HCT116 (cell line): ENCODE measurements around the gene SHROOM3.

Experiments
- POLR2A ChIP-seq: IDR thresholded peaks from 2 replicates; pipeline ENCODE4 v1.7.0; 2011; ENCODE audit warnings: borderline replicate concordance; ENCODE audit not compliant: insufficient read depth, insufficient read length; ENCODE audit errors: extremely low read depth
- RAD21 ChIP-seq: IDR thresholded peaks from 2 replicates; pipeline ENCODE4 v1.6.1; 2012; ENCODE audit warnings: low read depth, mild to moderate bottlenecking
- TF ChIP-seq, protein P1 (sequence below), 3 experiments: fragments of 200-600 bp in 1 of 3; sonication (generic) in 1 of 3; IDR thresholded peaks in 2 of 3; conservative IDR thresholded peaks in 1 of 3; 2 replicates each; pipeline ENCODE4 v1.5.1; 2012 to 2017; ENCODE audit warnings: low read depth in 2 of 3, low read length in 2 of 3, antibody characterized with exemption in 1 of 3, borderline replicate concordance in 1 of 3, control low read depth in 1 of 3, mild to moderate bottlenecking in 1 of 3, mixed read lengths in 1 of 3, mixed run types in 1 of 3, moderate library complexity in 1 of 3; ENCODE audit not compliant: insufficient read depth in 1 of 3

DNA sequence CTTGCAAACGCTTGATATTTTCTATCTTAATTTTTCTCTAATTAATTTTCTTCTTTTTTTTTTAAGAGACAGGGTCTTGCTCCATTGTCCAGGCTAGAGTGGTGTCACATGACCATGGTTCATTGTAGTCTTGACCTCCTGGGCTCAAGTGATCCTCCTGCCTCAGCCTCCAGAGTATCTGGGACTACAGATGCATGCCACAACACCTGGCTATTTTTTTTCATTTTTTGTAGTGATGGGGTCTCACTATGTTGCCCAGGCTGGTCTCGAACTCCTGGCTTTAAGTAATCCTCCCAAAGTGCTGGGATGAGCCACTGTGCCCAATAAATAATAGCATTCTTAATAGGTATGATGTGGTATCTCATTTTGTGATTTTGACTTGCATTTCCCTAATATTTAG, 18.2 kb downstream of the SHROOM3 start:
- no peak for TF ChIP-seq RAD21
- no peak for TF ChIP-seq POLR2A
- TF ChIP-seq, protein P1, sequence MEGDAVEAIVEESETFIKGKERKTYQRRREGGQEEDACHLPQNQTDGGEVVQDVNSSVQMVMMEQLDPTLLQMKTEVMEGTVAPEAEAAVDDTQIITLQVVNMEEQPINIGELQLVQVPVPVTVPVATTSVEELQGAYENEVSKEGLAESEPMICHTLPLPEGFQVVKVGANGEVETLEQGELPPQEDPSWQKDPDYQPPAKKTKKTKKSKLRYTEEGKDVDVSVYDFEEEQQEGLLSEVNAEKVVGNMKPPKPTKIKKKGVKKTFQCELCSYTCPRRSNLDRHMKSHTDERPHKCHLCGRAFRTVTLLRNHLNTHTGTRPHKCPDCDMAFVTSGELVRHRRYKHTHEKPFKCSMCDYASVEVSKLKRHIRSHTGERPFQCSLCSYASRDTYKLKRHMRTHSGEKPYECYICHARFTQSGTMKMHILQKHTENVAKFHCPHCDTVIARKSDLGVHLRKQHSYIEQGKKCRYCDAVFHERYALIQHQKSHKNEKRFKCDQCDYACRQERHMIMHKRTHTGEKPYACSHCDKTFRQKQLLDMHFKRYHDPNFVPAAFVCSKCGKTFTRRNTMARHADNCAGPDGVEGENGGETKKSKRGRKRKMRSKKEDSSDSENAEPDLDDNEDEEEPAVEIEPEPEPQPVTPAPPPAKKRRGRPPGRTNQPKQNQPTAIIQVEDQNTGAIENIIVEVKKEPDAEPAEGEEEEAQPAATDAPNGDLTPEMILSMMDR (IDR thresholded peaks at IDR 0.05 in 2 of 3, conservative IDR thresholded peaks at IDR 0.05 in 1 of 3; ENCODE audit: borderline replicate concordance in 1 of 3, insufficient read depth in 1 of 3, low read depth in 2 of 3, low read length in 2 of 3), result no peak
